Cardiac septum (tissue), 1 donor: ENCODE results near the gene CTAG1A. TPM values are rescaled to one million over a fixed set of nuclear protein-coding genes. Genes with fewer than 3 reads are reported as not detected.
A peak's percentile ranks its signal among the peaks of the same experiment; 100 is the strongest.
"Not testable (repeated sequence)": the region's sequence is repeated elsewhere in the genome, so short reads cannot be mapped to it uniquely, and the experiment has no call there.

Experiments used
- DNase-seq: peaks from one replicate; pipeline ENCODE4 v3.0.0-alpha.2; 2020; ENCODE audit warnings: low spot score
- intact Hi-C: fragments of 100-400 bp; cut with DNase I; formaldehyde crosslinking; loops from one replicate; pipeline ENCODE4 v1.14.0; 2022
- total RNA-seq: library from RNA; stranded (reverse); fragmentation: NEBNext Ultra II Directional; extraction: Animal tissue kit (Norgen Biotek cat#: 25700); gene quantifications from one replicate; pipeline ENCODE4 v1.2.1, GENCODE V29; 2021
- donor health status: DM: no; HTN: no; CAD: no.

The CTAG1A gene
- total RNA-seq, 1 donor from 2014 or later: not detected

GRCh38 chrX:154607370-154607769 is 22.4 kb downstream of the CTAG1A start:
- DNase-seq: no peak

GRCh38 chrX:154607976-154608375 is 23.0 kb downstream of the CTAG1A start:
- peak; percentile 66 for DNase-seq
- intact Hi-C loops: not testable (repeated sequence)

More at GRCh38 chrX:154607370-154607769, 22.4 kb downstream of the CTAG1A start:
- intact Hi-C loops: no loop called here

- DNase-seq: peak; percentile 47
- intact Hi-C loops: not testable (repeated sequence)
Measured at GRCh38 chrX:154608823-154609222, 23.9 kb downstream of the CTAG1A start.

- DNase-seq: peak; percentile 36
- intact Hi-C loops: not testable (repeated sequence)
Measured at GRCh38 chrX:154611146-154611545, 26.2 kb downstream of the CTAG1A start.

GRCh38 chrX:154613586-154613985 is 28.7 kb downstream of the CTAG1A start:
- intact Hi-C loops, DNase-seq: not testable (repeated sequence)

- DNase-seq, intact Hi-C loops: not testable (repeated sequence)
Measured at GRCh38 chrX:154619182-154619581, 34.2 kb downstream of the CTAG1A start, which contains the start of gene CTAG1B. CTAG1B (minus strand) TSS chrX:154619282; CDS start chrX:154619218, 64 bp downstream.

DNA sequence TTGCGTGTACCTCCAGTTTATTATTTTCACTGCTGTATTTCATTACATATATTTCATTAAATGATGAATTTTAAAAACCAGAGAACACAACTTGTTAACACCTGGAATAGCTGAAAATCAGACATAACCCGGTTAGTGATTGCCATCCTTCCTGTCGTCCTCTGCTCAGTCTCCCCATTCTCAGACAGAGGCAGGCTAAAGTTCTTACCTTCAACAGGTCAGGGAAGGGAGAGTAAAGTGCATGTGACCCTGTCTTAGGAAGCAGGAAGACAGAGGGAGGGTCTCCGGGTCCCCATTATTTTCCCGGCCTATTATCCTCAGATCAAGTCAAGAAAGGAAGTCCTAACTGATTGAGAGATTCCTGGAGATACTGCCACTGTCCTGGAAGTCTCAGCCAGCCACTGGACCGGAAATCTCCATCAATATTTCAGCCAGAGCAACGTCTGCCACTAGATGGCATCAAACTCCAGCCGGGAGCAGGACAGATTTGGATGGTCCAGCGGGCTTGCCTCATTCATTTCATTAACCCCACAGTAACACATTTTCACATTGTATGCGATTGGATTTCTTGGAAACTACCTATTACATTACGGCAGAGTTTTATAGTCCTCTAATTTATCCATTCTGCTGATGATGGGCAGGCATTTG is 36.0 kb downstream of the CTAG1A start:
- DNase-seq, intact Hi-C loops: not testable (repeated sequence)

DNA sequence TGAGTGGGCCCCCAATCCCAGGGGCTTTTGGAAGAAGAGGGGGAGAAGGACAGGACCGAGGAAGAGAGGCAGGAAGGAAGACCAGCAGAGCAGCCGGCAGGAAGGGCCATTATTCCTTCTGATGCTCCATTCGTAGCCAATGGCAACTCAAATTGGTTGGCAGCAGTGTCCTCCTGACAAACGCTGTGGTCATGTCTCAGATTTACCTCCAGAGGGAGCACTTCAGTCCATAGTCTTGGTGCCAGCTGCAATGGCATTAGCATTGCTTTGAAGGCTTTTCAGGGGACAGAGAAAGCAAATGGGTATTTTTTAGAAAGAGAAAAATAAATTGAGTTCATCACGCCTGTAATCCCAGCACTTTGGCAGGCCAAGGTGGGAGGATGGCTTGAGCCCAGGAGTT is 44.0 kb downstream of the CTAG1A start:
- intact Hi-C loops, DNase-seq: not testable (repeated sequence)

DNA sequence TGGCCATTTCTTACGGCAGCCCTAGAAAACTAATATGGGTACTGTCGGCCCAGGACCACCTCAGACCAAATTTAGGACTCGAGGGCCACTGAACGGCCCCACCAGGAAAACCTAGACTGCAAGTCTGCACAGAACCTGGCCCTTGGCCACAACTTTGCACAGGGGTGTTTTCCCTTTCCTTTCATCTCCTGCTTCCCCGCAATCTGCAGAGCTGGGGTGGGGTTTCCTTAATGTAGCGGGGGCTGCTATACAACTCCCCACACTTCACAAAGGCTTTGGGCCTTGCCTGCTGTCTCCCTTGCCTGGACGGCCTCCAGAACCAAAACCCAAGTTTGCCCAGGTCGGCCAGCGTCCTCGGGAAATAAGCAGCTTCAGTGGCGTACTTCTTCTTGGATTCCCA is 46.0 kb downstream of the CTAG1A start:
- DNase-seq, intact Hi-C loops: not testable (repeated sequence)

- DNase-seq, intact Hi-C loops: not testable (repeated sequence)
Measured at GRCh38 chrX:154633661-154634060, 48.7 kb downstream of the CTAG1A start.

Other genes starting within 250 kb of the CTAG1A start
- gene FLNA, start 210.5 kb upstream of the CTAG1A start, total RNA-seq: 347 TPM
- 66.2 TPM for gene EMD, start 205.8 kb upstream of the CTAG1A start, total RNA-seq
- gene RPL10, start 186.8 kb upstream of the CTAG1A start, total RNA-seq: 1,520 TPM
- 32.9 TPM for gene DNASE1L1, start 175.9 kb upstream of the CTAG1A start, total RNA-seq
- 41.6 TPM for gene TAFAZZIN, start 173.6 kb upstream of the CTAG1A start, total RNA-seq
- 86.1 TPM for gene ATP6AP1, start 156.5 kb upstream of the CTAG1A start, total RNA-seq
- 114 TPM for gene GDI1, start 148.0 kb upstream of the CTAG1A start, total RNA-seq
- gene FAM50A, start 141.0 kb upstream of the CTAG1A start, total RNA-seq: 43.7 TPM
- gene PLXNA3, start 126.9 kb upstream of the CTAG1A start, total RNA-seq: 46.9 TPM
- gene LAGE3, start 105.9 kb upstream of the CTAG1A start, total RNA-seq: 13.9 TPM
- 48.4 TPM for gene UBL4A, start 98.5 kb upstream of the CTAG1A start, total RNA-seq
- 13.8 TPM for gene SLC10A3, start 94.5 kb upstream of the CTAG1A start, total RNA-seq
- 53.1 TPM for gene FAM3A, start 68.9 kb upstream of the CTAG1A start, total RNA-seq
- gene G6PD, start 38.3 kb upstream of the CTAG1A start, total RNA-seq: 14.6 TPM
- gene IKBKG, start 37.5 kb upstream of the CTAG1A start, total RNA-seq: 18.9 TPM
- gene CTAG1B, start 34.1 kb downstream of the CTAG1A start, total RNA-seq: not detected
- not detected for gene CTAG2, start 68.4 kb downstream of the CTAG1A start, total RNA-seq
- gene GAB3, start 165.9 kb downstream of the CTAG1A start, total RNA-seq: 17.7 TPM
- gene DKC1, start 177.7 kb downstream of the CTAG1A start, total RNA-seq: 22.4 TPM
- gene MPP1, start 220.4 kb downstream of the CTAG1A start, total RNA-seq: 30.0 TPM
- not detected for gene SMIM9, start 249.5 kb downstream of the CTAG1A start, total RNA-seq